Measurements from ENCODE around the gene CACNA1D.

CACNA1D gene

GRCh38 chr3:53863145-53863544, 368.7 kb downstream of the CACNA1D start:
- no peaks in the 10 kb centered on the region for H3K9me3 Mint-ChIP-seq
- no peak overlapping the region for H3K4me3 Mint-ChIP-seq
- H3K36me3 Mint-ChIP-seq (ENCODE audit: insufficient read depth), result peaks cover 22% of the 10 kb centered on the region
- ATAC-seq (replicated peaks; ENCODE audit: extremely low read depth, poor library complexity, severe bottlenecking) (no peak), DNase-seq (ENCODE audit: low spot score in 2 of 2) (no peak)
- H3K4me1 Mint-ChIP-seq, result peaks cover 4% of the 10 kb centered on the region
- no peaks in the 10 kb centered on the region for H3K27me3 Mint-ChIP-seq
- no peak overlapping the region for H3K27ac Mint-ChIP-seq (ENCODE audit: low read depth)
